Measurements from ENCODE around the gene MAFF. TPM values are rescaled to one million over a fixed set of nuclear protein-coding genes. Genes with fewer than 3 reads are reported as not detected.

Gene MAFF
- total RNA-seq, 4 donors from 2014 or later, result 26.2 to 182 (median 54.3) TPM

- WGBS, result 92% methylated on average over 21 of the region's 25 CpGs
- peaks cover 20 to 70% (median 66%) of the 10 kb centered on the region in 4 donors for H3K36me3 ChIP-seq
- TF ChIP-seq POLR2A (IDR thresholded peaks at IDR 0.05; ENCODE audit: low read depth) (no peak), POLR2AphosphoS5 (IDR thresholded peaks at IDR 0.05) (no peak), EP300 (IDR thresholded peaks at IDR 0.05) (no peak), CTCF (IDR thresholded peaks at IDR 0.05) (no peak)
- no peaks in the 10 kb centered on the region for H3K9me3 ChIP-seq
- H3K4me3 ChIP-seq, result no peak overlapping the region
- DNase-seq (ENCODE audit: extremely low spot score), result no peak
- H3K27me3 ChIP-seq, result no peaks in the 10 kb centered on the region
- intact Hi-C loops (cut with DNase I), result no loop called here
- peaks cover 26 to 39% (median 34%) of the 10 kb centered on the region in 4 donors for H3K4me1 ChIP-seq
- H3K27ac ChIP-seq (replicated peaks in 1 of 4), result peak overlapping the region in 3 of 4 donors; percentile 11 to 39 (median 33)
Observed at GRCh38 chr22:38221908-38222796, 20.4 kb downstream of the MAFF start.

- 89% methylated on average over 8 of the region's 8 CpGs for WGBS
- Histone ChIP-seq H3K4me1 (peaks cover 32 to 43% (median 34%) of the 10 kb centered on the region in 4 donors), H3K36me3 (peaks cover 20 to 76% (median 72%) of the 10 kb centered on the region in 4 donors), H3K27ac (replicated peaks in 1 of 4) (peak overlapping the region in 3 of 4 donors; percentile 20 to 39 (median 33)), H3K4me3 (no peak overlapping the region), H3K9me3 (no peaks in the 10 kb centered on the region), H3K27me3 (no peaks in the 10 kb centered on the region)
- intact Hi-C loops (cut with DNase I), result no loop called here
- TF ChIP-seq CTCF (IDR thresholded peaks at IDR 0.05) (no peak), EP300 (IDR thresholded peaks at IDR 0.05) (no peak), POLR2AphosphoS5 (IDR thresholded peaks at IDR 0.05) (no peak)
- DNase-seq (ENCODE audit: extremely low spot score), result no peak
Observed at GRCh38 chr22:38222797-38223119, 21.0 kb downstream of the MAFF start.

- intact Hi-C loops (cut with DNase I), result no loop called here
- 78% methylated on average over 7 of the region's 12 CpGs for WGBS
- Histone ChIP-seq H3K27me3 (no peaks in the 10 kb centered on the region), H3K36me3 (peaks cover 20 to 83% (median 78%) of the 10 kb centered on the region in 4 donors), H3K4me1 (peaks cover 32 to 43% (median 34%) of the 10 kb centered on the region in 4 donors), H3K27ac (replicated peaks in 1 of 4) (peak overlapping the region in 2 of 4 donors; percentile 20 to 39), H3K9me3 (no peaks in the 10 kb centered on the region), H3K4me3 (no peak overlapping the region)
- DNase-seq (ENCODE audit: extremely low spot score), result no peak
- TF ChIP-seq EP300 (IDR thresholded peaks at IDR 0.05) (no peak), CTCF (IDR thresholded peaks at IDR 0.05) (no peak), POLR2A (IDR thresholded peaks at IDR 0.05; ENCODE audit: low read depth) (no peak), POLR2AphosphoS5 (IDR thresholded peaks at IDR 0.05) (no peak)
Observed at GRCh38 chr22:38223289-38223960, 21.6 kb downstream of the MAFF start.

GRCh38 chr22:38226853-38227649, 25.3 kb downstream of the MAFF start:
- Histone ChIP-seq H3K27me3 (no peaks in the 10 kb centered on the region), H3K36me3 (peaks cover 37 to 95% (median 91%) of the 10 kb centered on the region in 4 donors), H3K4me1 (peaks cover 30 to 36% (median 31%) of the 10 kb centered on the region in 4 donors), H3K4me3 (no peak overlapping the region), H3K9me3 (no peaks in the 10 kb centered on the region), H3K27ac (replicated peaks in 1 of 4) (peak overlapping the region in 2 of 4 donors; percentile 66 to 81)
- DNase-seq (ENCODE audit: extremely low spot score), result no peak
- TF ChIP-seq POLR2A (IDR thresholded peaks at IDR 0.05; ENCODE audit: low read depth) (no peak), CTCF (IDR thresholded peaks at IDR 0.05) (no peak), EP300 (IDR thresholded peaks at IDR 0.05) (no peak), POLR2AphosphoS5 (IDR thresholded peaks at IDR 0.05) (no peak)
- intact Hi-C loops (cut with DNase I), result no loop called here
- WGBS, result 90% methylated on average over 20 of the region's 25 CpGs

Data from esophagus muscularis mucosa (tissue), 4 donors.